GM19438 (cell line): ENCODE measurements around the gene GRHL3.

ENCODE experiments used
- ATAC-seq: cut with Tn5 transposase; IDR thresholded peaks from one replicate; pipeline ENCODE4 v1.9.1; 2021; ENCODE audit warnings: low read depth; ENCODE audit not compliant: unreplicated experiment

The GRHL3 gene

GRCh38 chr1:24317081-24317480 is 2.1 kb upstream of the GRHL3 start:
- no peak for ATAC-seq

- ATAC-seq, result no peak
These were observed 1.1 kb upstream of the GRHL3 start for GRCh38 chr1:24317956-24318614.

DNA sequence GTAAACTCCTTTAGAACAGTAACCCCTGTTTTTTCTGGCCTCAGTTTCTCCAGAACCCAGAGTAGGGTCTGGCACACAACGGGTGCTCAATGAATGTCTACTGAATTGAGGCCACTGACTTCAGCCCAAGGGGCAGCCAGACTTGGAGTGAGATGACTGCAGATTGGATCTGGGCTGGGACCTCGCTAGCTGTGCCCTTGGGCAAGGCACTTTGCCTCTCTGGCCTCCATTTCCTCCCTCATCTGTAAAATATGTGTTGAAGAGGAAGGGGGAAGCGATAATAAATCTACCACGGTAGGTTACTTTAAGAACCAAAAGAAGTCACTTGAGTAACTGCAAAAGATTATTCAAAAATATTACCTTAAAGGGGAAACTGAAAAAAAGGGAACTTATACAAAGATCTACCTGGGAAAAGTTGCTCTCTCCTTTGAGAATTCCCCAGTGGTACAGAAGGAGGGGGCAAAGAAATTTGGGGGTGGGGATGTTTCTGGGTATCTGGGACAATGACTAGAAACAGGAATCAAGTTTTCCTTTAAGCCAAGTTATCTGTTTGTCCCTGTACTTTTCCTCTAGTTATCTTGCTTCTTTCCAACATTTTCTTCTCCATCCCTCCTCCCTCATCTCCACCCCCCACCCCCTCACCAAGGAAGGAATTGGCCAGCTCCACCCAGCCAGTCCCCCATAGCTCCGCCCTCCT is 394 bp upstream of the GRHL3 start:
- no peak for ATAC-seq

DNA sequence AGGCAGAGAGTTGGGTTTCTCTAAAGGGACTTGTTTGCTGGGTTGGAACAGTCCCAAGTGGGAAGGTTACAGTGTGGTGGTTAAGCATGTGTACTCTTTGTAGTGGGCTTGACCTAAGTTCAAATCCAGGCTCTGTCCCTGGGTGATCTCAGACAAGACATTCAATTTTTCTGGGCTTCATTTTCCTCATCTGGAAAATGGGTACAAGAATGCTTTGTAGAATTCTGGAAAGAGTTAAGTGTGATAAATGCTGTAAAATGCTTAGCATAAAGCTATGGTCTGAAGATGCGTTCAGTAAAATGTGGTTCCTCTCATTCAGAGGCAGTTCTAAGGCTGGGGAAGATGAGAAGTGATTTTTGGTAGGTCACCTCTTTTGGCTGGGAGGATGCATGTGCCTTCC is 805 bp downstream of the GRHL3 start:
- ATAC-seq, result no peak

- no peak for ATAC-seq
These were observed 2.0 kb downstream of the GRHL3 start for GRCh38 chr1:24321126-24321525.

DNA sequence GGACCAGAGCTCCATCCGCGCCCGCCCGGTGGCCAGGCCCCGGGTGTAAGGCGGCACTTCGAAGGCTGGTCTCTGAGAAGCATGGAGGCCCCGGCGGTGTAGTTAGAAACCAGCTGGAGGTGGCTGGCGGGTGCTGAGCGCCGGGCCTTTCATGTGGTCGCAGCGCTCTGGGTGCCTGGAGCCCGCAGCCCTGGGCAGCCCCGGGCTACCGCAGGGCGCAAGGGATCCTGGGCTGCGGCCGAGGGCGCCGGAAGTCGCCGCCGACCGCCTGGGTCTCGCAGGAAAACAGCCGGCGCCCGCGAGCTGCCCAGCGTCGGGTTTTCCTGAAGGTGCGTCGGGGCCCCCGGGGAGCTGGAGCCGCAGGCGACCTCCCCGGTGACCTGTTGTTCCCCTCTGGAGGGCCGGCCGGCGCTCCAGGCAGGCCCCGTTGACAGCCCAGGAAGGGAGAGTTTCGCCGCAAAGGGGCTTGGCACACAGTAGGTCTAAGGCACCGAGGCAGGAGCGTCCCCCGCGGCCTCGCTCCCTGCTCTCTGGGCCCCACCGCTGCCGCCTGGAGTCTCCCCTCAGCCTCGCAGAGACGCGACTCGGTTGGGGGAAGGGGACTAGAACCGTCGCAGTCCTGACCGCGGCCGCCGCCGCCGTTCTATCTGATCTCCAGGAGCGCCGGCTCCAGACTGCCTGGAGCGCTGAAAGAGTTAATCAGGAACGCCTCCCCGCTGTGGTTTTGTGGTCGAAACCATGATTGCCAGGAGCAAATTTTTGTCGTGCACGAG is 2.7 kb downstream of the GRHL3 start:
- ATAC-seq, result no peak

DNA sequence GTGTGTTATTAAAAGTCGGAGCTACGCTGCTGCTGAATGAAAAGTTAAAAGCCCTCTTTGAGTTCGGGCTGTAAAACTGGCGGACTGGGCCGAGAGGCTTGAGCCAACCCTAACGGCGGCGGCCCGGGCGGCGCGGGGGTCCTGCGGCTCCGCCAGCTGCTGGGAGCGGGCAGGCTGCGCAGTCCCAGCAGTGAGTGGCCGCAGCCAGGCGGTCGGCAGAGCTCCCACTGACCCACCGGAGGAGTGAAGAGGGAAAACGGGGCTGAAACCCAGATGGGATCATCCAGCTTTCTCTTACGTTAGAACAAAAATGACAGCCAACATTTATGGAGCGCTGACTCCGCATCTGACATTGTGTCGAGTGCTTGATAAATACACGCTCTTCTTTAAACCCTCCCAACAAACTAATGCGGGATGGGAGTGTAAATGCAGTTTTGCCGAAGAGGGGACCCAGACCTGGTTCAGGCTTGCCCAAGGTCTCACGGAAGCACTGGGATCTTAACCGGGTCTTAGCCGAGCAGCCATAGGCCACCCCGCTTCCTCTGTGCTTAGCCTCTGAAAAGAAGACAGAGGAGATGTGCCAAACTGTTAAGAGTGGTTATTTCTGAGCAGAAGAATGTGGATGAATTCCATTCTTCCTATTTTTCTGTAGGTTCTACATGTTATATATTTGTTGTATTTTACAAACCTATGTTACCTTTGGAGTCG is 3.5 kb downstream of the GRHL3 start:
- no peak for ATAC-seq

DNA sequence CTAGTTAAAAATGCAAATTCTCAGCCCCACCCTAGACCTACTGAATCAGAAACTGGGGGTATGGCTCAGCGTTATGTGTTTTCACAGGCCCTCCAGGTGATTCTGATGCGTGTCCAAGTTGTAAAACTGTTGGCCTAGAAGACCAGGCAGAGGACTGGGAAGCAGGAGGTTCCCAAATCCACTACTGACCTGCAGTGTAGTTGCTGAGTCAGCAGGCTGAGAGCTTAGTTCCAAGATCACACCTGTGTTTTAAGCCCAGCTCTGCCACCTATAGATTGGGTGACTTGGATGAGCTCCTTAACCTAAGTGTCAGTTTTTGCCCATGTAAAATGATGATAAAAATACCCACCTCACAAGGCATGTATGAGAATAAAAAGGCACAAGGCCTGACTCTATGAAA is 4.1 kb downstream of the GRHL3 start:
- ATAC-seq, result no peak

DNA sequence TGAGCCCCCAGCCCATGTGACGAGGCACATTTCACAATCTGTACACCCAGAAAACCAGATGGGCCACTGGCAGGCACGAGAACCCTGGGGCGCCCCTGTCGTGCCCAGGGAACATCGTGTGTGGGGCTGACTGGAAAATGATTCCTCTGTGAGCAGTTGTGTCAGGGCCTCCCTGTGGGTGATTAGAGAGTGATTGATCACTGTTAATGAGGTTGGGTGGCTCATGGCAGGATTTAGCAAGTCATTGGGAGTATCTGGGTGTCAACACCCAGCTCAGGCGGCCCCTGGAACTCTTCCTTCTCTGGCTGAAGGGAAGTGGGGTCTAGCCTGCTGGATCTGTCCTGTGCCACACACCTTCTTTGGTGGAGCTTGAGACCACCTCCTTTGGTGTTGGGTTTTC is 5.7 kb downstream of the GRHL3 start:
- no peak for ATAC-seq

DNA sequence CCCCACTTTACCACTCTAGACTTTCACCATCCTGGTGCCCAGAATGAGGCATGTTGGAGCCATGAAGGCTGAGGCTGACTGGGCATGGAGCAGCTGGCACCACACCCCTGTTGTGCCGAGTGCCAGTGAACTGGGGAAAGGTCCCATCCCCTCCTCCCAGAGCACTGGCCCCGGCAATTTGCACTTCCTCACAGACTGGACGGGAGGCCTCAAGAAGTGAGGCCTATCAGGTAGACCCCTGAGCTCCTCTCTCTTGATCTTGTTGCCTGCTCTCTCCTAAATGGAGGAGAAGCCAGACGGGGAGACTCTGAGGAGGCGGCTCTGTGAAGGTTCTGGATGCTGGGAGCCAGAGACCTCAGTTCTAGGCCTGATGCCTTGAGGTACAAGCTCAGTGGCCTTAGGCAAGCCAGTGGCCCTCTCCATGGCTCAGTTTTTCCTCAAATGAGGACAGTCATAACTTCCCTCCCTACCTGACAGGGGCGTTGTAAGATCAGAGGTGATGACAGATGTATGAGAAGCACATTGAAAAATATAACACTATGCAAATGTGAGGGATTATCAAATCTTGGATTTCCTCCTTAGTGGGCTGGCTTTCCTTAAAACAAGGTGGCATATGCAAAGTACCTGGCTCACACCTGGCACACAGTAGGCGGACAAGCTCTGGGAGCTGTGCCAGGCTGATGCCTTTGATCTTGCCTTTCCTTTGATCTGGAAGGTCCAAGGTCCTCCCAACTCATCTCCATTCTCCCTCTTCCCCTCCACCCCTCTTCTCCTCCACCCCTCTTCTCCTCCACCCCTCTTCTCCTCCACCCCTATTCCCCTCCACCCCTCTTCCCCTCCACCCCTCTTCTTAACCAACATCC is 6.7 kb downstream of the GRHL3 start:
- ATAC-seq, result no peak

DNA sequence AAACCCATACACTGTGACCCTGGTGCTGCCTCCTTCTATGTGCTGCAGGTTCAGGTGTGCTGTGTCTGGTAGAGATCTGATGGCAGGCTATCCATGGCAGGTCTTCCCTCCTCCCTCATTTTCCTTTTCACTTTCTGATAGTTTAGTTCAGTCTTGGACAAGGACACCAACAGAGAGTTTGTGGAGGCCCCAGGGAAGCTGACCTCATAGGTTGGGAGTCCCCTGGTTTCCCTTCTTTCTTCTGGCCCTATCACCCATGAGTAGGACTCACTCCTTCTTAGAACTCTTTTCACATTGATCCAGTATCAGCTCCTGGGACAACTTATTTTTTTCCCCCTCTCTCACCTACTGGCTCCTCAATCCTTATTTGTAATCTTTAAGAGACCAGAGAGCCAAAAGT is 8.3 kb downstream of the GRHL3 start:
- ATAC-seq, result no peak

GRCh38 chr1:24327891-24328290 is 8.7 kb downstream of the GRHL3 start:
- ATAC-seq, result no peak

- ATAC-seq, result no peak
These were observed 10.2 kb downstream of the GRHL3 start for GRCh38 chr1:24329331-24329730.

- ATAC-seq, result no peak
These were observed 10.8 kb downstream of the GRHL3 start for GRCh38 chr1:24329797-24330543.

DNA sequence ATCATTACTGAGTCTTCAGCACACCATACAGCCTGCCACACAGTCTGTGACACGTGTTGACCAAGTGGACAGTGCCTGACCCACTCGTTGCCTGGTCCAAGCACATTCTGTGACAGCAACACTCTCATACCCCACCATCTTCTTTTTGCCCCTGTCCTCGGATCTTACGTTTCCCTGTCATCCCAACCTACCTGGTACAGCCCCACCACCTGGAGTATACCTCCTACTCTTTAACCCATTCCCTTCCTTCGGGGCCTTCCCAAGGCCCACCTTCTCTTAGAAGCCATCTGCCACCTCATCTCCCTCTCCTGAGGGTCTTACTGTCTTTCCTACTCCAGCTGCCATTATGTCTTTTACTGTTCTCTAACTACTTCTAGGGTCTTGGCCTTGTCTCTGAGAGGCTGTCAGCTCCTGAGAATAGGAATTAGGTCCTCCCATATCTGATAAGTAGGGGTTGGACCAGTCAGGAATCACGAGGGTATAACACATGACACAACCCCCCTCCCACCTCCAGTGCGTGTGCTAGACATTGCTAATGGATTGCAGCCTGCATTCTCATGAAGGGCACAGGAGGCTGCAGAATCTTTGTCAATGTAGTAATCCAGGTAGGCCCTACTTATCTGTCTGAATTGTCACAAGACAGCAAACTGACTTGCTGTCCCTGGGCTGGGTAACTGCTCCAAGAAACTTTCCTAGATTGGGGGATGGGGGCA is 13.0 kb downstream of the GRHL3 start:
- ATAC-seq, result no peak

DNA sequence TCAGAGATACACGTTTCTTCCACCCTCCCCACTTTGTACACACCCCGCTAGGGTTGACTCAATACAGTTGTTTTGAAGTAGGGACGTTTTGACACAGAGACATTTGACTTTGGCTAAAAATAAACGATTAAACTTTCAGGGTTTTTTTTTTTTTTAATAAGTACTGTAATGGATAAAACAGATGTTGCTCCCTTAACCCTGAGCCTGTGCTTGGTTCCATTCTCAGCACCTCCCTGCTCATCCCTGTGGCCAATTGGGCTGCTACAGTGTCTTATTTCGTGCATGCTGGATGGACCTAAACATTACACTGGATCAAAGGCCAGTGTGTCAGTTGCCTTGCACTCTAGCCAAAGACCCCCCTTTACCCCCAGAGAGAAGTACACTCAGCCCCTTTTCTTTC is 16.9 kb downstream of the GRHL3 start:
- no peak for ATAC-seq

DNA sequence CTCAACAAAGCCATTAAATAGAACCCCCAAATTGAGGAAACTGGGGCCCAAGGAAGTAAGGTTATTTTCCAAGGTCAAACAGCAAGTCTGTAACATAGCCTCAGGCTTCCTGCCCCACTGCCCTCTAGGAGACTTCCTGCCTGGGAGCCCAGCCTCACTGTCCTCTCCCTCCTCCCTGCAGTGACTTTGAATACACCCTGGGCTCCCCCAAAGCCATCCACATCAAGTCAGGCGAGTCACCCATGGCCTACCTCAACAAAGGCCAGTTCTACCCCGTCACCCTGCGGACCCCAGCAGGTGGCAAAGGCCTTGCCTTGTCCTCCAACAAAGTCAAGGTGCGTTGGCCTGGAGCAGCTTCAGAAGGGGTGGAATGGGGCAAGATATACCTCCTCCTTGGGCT is 18.3 kb downstream of the GRHL3 start:
- ATAC-seq, result no peak

DNA sequence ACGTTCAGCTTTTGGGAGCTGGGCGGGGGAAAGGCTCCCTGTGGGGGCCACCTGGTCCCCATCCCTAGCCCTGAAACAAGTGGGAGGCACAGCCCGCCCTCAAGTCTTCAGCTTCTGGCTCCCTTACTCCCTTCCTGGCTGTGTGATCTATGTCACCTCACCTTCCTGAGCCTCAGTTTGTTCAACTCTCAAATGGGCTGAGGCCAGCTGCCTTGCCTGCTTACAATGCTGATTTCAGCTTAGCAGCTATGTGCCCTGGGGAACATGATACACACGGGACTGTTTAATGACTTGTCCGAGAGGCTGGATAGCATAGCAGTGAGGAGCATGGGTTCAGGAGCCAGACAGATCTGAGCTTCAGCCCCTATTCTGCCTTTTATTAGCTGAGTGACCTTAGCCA is 19.3 kb downstream of the GRHL3 start:
- ATAC-seq, result no peak

DNA sequence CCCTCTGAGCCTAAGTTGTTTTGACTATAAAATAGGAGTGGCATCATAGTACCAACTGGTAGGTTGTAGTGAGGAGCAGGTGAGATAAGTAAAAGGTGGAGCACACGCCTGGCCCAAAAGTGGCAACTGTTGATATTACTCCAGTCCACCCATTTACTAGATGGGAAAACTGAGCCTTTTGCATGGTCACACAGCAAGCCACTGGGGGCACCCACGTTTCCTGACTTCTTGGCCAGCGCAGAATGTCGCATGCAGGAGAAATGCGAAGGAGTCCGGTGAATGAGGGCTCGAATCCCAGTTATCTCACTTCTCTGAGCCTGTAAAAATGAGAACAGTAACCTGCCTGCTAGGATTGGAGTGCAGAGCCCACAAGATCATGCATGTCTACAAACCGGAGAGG is 20.8 kb downstream of the GRHL3 start:
- ATAC-seq, result no peak
